Measurements from ENCODE around the gene ARL11. TPM values are rescaled to one million over a fixed set of nuclear protein-coding genes. Genes with fewer than 3 reads are reported as not detected.

The ARL11 gene
- total and polyA plus RNA-seq, 2 donors (not counting 1 experiment from before 2014, with no cell fraction given): not detected

GRCh38 chr13:49636705-49637104, 8.4 kb downstream of the ARL11 start:
- TF ChIP-seq CTCF (conservative IDR thresholded peaks at IDR 0.05 in 1 of 2, IDR thresholded peaks at IDR 0.05 in 1 of 2; ENCODE audit: low read depth in 1 of 2, low read length in 2 of 2) (no peak), EZH2 (IDR thresholded peaks at IDR 0.05; ENCODE audit: low read length, missing control alignments) (no peak)

GRCh38 chr13:49638030-49638743, 9.9 kb downstream of the ARL11 start:
- Histone ChIP-seq H3K36me3 (ENCODE audit: control insufficient read depth, insufficient read depth, low read length) (no peaks in the 10 kb centered on the region), H2AFZ (ENCODE audit: low read length) (no peak overlapping the region), H3K27ac (ENCODE audit: insufficient read depth, low read length) (no peak overlapping the region), H3K9ac (ENCODE audit: insufficient read depth, low read length) (no peak overlapping the region), H3K4me3 (replicated peaks in 1 of 4; ENCODE audit: control extremely low read depth in 1 of 4, insufficient read depth in 1 of 4, low read depth in 3 of 4, low read length in 4 of 4) (no peak overlapping the region), H3K27me3 (ENCODE audit: control insufficient read depth, insufficient read depth, low read length) (no peaks in the 10 kb centered on the region), H4K20me1 (ENCODE audit: control insufficient read depth, extremely low read depth, insufficient read depth, low read length) (no peaks in the 10 kb centered on the region), H3K79me2 (ENCODE audit: control insufficient read depth, insufficient read depth, low read length) (no peaks in the 10 kb centered on the region), H3K4me1 (ENCODE audit: control insufficient read depth, extremely low read depth, insufficient read depth, low read length) (no peaks in the 10 kb centered on the region), H3K4me2 (ENCODE audit: extremely low read depth, insufficient read depth, low read length) (no peak overlapping the region), H3K9me3 (ENCODE audit: control insufficient read depth, insufficient read depth, low read depth, low read length) (no peaks in the 10 kb centered on the region)
- TF ChIP-seq CTCF (conservative IDR thresholded peaks at IDR 0.05 in 1 of 2, IDR thresholded peaks at IDR 0.05 in 1 of 2; ENCODE audit: low read depth in 1 of 2, low read length in 2 of 2): no peak
- TF ChIP-seq EZH2 (IDR thresholded peaks at IDR 0.05; ENCODE audit: low read length, missing control alignments): no peak
- DNase-seq (ENCODE audit: low read depth in 2 of 2): no peak

More at GRCh38 chr13:49636705-49637104, 8.4 kb downstream of the ARL11 start:
- Histone ChIP-seq H3K9me3 (ENCODE audit: control insufficient read depth, insufficient read depth, low read depth, low read length) (no peaks in the 10 kb centered on the region), H3K9ac (ENCODE audit: insufficient read depth, low read length) (no peak overlapping the region), H3K36me3 (ENCODE audit: control insufficient read depth, insufficient read depth, low read length) (no peaks in the 10 kb centered on the region), H3K79me2 (ENCODE audit: control insufficient read depth, insufficient read depth, low read length) (no peaks in the 10 kb centered on the region), H4K20me1 (ENCODE audit: control insufficient read depth, extremely low read depth, insufficient read depth, low read length) (no peaks in the 10 kb centered on the region), H3K4me1 (ENCODE audit: control insufficient read depth, extremely low read depth, insufficient read depth, low read length) (no peaks in the 10 kb centered on the region), H3K4me2 (ENCODE audit: extremely low read depth, insufficient read depth, low read length) (no peak overlapping the region), H3K27ac (ENCODE audit: insufficient read depth, low read length) (no peak overlapping the region), H3K4me3 (replicated peaks in 1 of 4; ENCODE audit: control extremely low read depth in 1 of 4, insufficient read depth in 1 of 4, low read depth in 3 of 4, low read length in 4 of 4) (no peak overlapping the region), H2AFZ (ENCODE audit: low read length) (no peak overlapping the region), H3K27me3 (ENCODE audit: control insufficient read depth, insufficient read depth, low read length) (no peaks in the 10 kb centered on the region)
- no peak for DNase-seq (ENCODE audit: low read depth in 2 of 2)

- Histone ChIP-seq H2AFZ (ENCODE audit: low read length) (no peak overlapping the region), H3K79me2 (ENCODE audit: control insufficient read depth, insufficient read depth, low read length) (no peaks in the 10 kb centered on the region), H3K4me2 (ENCODE audit: extremely low read depth, insufficient read depth, low read length) (no peak overlapping the region), H3K4me1 (ENCODE audit: control insufficient read depth, extremely low read depth, insufficient read depth, low read length) (no peaks in the 10 kb centered on the region), H4K20me1 (ENCODE audit: control insufficient read depth, extremely low read depth, insufficient read depth, low read length) (no peaks in the 10 kb centered on the region), H3K27ac (ENCODE audit: insufficient read depth, low read length) (no peak overlapping the region), H3K36me3 (ENCODE audit: control insufficient read depth, insufficient read depth, low read length) (no peaks in the 10 kb centered on the region), H3K4me3 (replicated peaks in 1 of 4; ENCODE audit: control extremely low read depth in 1 of 4, insufficient read depth in 1 of 4, low read depth in 3 of 4, low read length in 4 of 4) (no peak overlapping the region), H3K9me3 (ENCODE audit: control insufficient read depth, insufficient read depth, low read depth, low read length) (no peaks in the 10 kb centered on the region), H3K9ac (ENCODE audit: insufficient read depth, low read length) (no peak overlapping the region), H3K27me3 (ENCODE audit: control insufficient read depth, insufficient read depth, low read length) (no peaks in the 10 kb centered on the region)
- no peak for DNase-seq (ENCODE audit: low read depth in 2 of 2)
- no peak for TF ChIP-seq EZH2 (IDR thresholded peaks at IDR 0.05; ENCODE audit: low read length, missing control alignments)
- no peak for TF ChIP-seq CTCF (conservative IDR thresholded peaks at IDR 0.05 in 1 of 2, IDR thresholded peaks at IDR 0.05 in 1 of 2; ENCODE audit: low read depth in 1 of 2, low read length in 2 of 2)
These were observed 10.4 kb downstream of the ARL11 start for GRCh38 chr13:49638744-49639072.
